SK-N-MC (cell line): Measurements from ENCODE around the gene HOATZ.
A peak's percentile ranks its signal among the peaks of the same experiment; 100 is the strongest.

Source experiments
- DNase-seq: peaks from one replicate; pipeline ENCODE4 v3.0.0-alpha.2; 2011; ENCODE audit warnings: low read depth, low spot score
- H3K27ac ChIP-seq: fragments of 200-600 bp; sonication (generic); 2 replicates; pipeline ENCODE4 v1.5.1; 2016; ENCODE audit warnings: mixed run types
- H3K36me3 ChIP-seq: fragments of 200-600 bp; sonication (generic); 2 replicates; pipeline ENCODE4 v1.6.1; 2017; ENCODE audit warnings: antibody characterized with exemption, low read length, mixed read lengths; ENCODE audit not compliant: insufficient read depth
- H3K4me3 ChIP-seq: fragments of 200-600 bp; sonication (generic); 2 replicates; pipeline ENCODE4 v1.5.1; 2016
- H3K9ac ChIP-seq: fragments of 200-600 bp; sonication (generic); 2 replicates; pipeline ENCODE4 v1.8.0; 2017; ENCODE audit warnings: mixed run types, mixed read lengths; ENCODE audit not compliant: insufficient read length
- H3K9me3 ChIP-seq: fragments of 200-600 bp; sonication (generic); 2 replicates; pipeline ENCODE4 v1.6.1; 2017; ENCODE audit warnings: low read depth, mild to moderate bottlenecking, antibody characterized with exemption, low read length, moderate library complexity, mixed read lengths
- EZH2 ChIP-seq: fragments of 200-600 bp; sonication (generic); IDR thresholded peaks from one replicate; pipeline ENCODE4 v1.6.1; 2017; ENCODE audit warnings: antibody characterized with exemption
- FOXP2 ChIP-seq: optimal IDR thresholded peaks from 2 replicates; pipeline ENCODE3; 2011; ENCODE audit warnings: mild to moderate bottlenecking, moderate library complexity; ENCODE audit not compliant: insufficient read depth; ENCODE audit errors: extremely low read length, control extremely low read depth
- POLR2AphosphoS5 ChIP-seq: IDR thresholded peaks from 2 replicates; pipeline ENCODE4 v1.6.1; 2012; ENCODE audit warnings: mild to moderate bottlenecking, low read depth, low read length, borderline replicate concordance

The HOATZ gene

DNA sequence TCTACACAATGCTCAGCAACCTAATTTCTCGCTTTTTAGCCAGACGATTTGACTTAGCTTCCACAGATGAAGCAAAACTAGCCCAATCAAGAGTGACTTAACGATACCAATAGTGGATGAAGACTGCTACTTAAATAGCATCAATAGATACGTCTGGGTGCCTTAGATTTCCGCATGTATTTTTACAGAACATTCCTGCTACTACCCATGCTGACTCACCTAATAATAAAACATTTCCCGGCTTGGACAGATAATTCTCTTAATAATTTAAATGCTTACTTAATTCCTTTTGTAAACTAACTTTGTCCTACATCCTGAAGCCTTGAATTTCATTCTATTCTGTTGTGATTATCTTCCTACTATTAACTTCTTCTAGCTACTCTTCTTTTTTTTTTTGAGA lies 20.7 kb downstream of the HOATZ start:
- no peaks in the 10 kb centered on the region for H3K9me3 ChIP-seq
- H3K4me3 ChIP-seq, result no peak overlapping the region
- TF ChIP-seq FOXP2 (no peak), POLR2AphosphoS5 (no peak), EZH2 (no peak)
- H3K27ac ChIP-seq, result no peak overlapping the region
- H3K9ac ChIP-seq, result no peak overlapping the region
- no peaks in the 10 kb centered on the region for H3K36me3 ChIP-seq
- no peak for DNase-seq

DNA sequence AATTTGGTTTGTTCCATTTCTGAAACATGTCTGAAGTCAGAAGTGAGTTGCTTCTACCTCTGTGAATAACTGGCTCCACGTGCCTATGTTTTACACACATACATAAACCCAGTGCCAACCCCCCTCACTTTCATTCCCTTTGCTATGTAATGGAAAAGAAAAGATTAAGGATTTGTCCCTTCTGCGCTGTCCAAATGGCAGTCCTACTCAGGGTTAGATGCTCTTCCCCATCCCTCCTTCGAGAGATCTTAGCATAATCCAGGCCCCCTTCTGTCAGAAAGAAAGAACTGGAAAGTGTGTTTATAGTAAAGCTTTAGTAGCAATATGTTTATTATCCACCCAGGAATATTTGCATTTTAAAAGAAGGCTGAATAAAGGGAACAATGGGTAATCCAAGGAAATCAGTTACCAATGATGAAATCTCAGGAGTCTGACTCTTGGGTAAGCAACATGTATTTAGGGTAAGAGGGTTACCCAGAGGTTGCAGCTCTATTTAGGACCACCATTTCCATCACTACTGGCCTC lies 22.8 kb downstream of the HOATZ start:
- no peaks in the 10 kb centered on the region for H3K9me3 ChIP-seq
- no peak for DNase-seq
- TF ChIP-seq EZH2 (no peak), FOXP2 (no peak), POLR2AphosphoS5 (no peak)
- H3K27ac ChIP-seq, result no peak overlapping the region
- no peaks in the 10 kb centered on the region for H3K36me3 ChIP-seq
- H3K9ac ChIP-seq, result no peak overlapping the region
- no peak overlapping the region for H3K4me3 ChIP-seq

DNA sequence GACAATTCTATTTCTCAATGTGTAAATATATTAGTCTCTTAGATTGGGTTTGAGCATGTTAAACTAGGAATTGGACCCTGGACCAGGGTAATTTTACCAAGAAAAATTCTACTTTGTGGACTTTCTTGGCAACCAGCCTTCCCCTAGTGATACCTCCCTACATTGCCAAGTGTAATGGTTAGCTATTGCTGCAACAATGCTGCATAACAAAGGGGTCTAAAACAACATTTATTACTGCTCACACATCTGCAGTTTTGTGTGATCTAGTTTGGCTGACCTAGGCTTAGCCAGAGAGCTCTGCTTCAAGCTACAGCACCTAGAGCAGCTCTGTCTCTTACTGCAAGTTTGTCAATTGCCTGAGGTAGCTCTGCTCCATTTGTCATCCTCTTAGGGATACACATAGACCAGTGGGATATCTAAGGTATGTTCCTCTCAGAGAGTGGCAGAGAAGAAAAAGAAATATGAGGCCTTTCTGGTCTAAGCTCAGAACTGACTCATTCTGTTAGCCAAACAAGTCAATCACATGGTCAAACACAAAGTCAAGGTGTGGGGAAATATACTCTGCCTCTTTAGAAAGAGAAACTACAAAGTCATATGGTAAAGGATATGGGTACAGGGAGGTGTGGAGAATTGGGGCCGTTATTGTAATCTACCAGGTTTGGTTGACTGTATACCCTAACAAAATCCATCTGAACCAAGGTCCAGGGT lies 24.0 kb downstream of the HOATZ start:
- Histone ChIP-seq H3K4me3 (no peak overlapping the region), H3K36me3 (no peaks in the 10 kb centered on the region), H3K9me3 (no peaks in the 10 kb centered on the region), H3K9ac (no peak overlapping the region), H3K27ac (no peak overlapping the region)
- DNase-seq, result no peak
- TF ChIP-seq POLR2AphosphoS5, result no peak
- TF ChIP-seq FOXP2, result no peak
- TF ChIP-seq EZH2, result no peak

GRCh38 chr11:111539426-111540113 lies 25.0 kb downstream of the HOATZ start:
- Histone ChIP-seq H3K4me3 (no peak overlapping the region; the same call in 1 of the 2 replicates), H3K9ac (no peak overlapping the region), H3K27ac (no peak overlapping the region), H3K9me3 (no peaks in the 10 kb centered on the region), H3K36me3 (no peaks in the 10 kb centered on the region)
- DNase-seq, result no peak
- no peak for TF ChIP-seq EZH2
- no peak for TF ChIP-seq POLR2AphosphoS5
- TF ChIP-seq FOXP2, result no peak

DNA sequence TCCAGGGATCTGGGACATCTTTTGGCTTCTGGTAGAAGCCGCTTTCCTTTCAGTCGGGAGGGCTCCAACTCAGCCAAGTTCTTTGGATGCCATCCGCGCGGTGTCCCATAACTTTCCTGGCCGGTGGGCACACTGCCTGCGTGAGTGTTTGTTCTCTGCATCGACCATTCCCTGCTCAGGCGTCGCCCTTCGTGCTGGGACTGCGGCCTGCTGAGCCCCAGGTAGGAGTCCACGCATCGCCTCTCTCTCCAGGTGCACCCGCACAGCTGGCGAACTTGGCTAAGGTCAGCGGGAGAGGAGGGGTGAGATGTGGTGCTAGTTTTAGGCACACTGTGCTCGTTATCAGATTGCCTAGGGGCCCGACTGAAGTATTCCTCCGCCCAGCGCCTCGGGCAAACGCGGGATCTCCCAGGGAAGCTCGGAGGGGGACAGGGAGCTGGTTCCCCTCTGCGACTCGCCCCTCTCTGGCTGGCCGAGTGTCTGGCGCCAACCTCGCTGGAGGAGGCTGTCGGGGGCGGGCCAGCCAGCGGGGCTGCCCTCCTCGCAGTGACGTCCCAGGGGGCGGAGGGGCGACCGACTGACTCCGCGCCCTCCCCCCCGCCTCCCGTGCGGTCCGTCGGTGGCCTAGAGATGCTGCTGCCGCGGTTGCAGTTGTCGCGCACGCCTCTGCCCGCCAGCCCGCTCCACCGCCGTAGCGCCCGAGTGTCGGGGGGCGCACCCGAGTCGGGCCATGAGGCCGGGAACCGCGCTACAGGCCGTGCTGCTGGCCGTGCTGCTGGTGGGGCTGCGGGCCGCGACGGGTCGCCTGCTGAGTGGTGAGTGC lies 25.7 kb downstream of the HOATZ start, which contains the start of gene LAYN:
TSS of gene LAYN (plus strand) at position 607 of the 823 bp plus-strand sequence. CDS start at position 731, 124 bp downstream.
- peak within 1 kb of the TSS; percentile 54 for H3K9ac ChIP-seq
- H3K4me3 ChIP-seq, result peak within 1 kb of the TSS; percentile 81
- TF ChIP-seq POLR2AphosphoS5, result no peak; the same call in 1 of the 2 replicates
- TF ChIP-seq FOXP2, result peak; percentile 29
- H3K9me3 ChIP-seq, result no peaks in the 10 kb centered on the region
- no peak within 1 kb of the TSS for H3K27ac ChIP-seq
- DNase-seq, result no peak
- H3K36me3 ChIP-seq, result no peaks in the 10 kb centered on the region

DNA sequence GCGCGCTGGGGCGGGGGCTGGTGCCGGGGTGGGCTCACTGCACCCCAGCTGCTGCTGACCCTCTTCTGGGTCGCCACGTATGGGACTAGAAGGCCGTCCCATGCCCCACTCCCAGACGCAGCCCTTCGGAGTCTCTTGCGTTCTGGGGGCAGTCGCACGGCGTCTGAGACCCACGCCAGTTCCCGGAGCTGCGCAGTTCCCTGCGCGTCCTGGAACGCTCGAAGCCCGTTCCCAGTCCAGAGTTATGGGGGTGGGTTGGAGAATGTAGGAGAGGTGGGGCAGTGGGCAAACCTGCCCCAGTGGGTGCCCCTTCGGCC lies 26.3 kb downstream of the HOATZ start:
- Histone ChIP-seq H3K9me3 (no peaks in the 10 kb centered on the region), H3K9ac (peak overlapping the region; percentile 54), H3K4me3 (peak overlapping the region; percentile 81), H3K27ac (no peak overlapping the region), H3K36me3 (no peaks in the 10 kb centered on the region)
- TF ChIP-seq POLR2AphosphoS5 (no peak), FOXP2 (no peak), EZH2 (no peak)
- DNase-seq, result no peak

DNA sequence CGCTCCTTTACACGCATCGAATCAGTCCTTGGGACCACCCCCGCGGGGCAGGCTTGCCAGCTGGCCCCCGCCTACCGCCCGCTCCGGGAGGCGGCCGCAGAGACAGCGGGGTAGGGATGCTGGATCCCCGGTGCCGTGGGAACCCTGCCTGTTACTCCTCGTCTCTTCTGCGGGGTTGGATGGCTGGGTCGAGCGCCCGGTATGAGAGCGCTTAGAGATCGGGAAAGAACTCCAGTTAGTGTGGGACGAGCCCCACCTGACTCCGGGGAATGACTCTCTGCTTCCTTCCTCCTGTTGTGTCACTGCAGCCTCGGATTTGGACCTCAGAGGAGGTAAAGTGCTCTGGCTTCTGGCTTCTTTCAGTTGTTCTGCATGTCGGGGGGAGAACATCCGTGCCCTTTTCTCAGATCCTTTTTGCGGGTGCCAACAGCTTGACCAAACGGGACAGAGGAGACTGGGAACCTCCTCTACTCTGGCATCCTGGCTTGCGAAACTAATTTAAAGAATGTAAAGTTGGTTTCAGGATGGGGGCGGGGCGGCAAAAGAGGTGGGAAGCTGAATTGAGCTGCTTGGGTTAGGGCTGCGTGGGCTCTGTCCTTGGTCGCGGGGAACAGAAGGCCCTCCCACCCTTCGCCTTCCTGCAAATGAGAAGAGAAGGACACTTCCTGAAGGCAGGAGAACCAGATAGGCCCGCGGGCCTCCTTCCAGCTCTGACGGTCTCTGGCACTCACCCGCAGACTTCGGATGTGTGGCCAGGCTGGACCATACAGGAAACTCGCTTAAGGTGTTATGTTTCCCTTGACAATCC lies 26.9 kb downstream of the HOATZ start:
- no peaks in the 10 kb centered on the region for H3K9me3 ChIP-seq
- no peaks in the 10 kb centered on the region; the same call in 1 of the 2 replicates for H3K36me3 ChIP-seq
- H3K27ac ChIP-seq, result no peak overlapping the region
- H3K9ac ChIP-seq, result peak overlapping the region; percentile 54
- H3K4me3 ChIP-seq, result peak overlapping the region; percentile 81
- no peak for DNase-seq
- no peak for TF ChIP-seq POLR2AphosphoS5
- no peak for TF ChIP-seq FOXP2
- no peak for TF ChIP-seq EZH2
